Esophagus muscularis mucosa (tissue), 3 donors: ENCODE results near the gene TAF11L10.
"Not testable (repeated sequence)": the region's sequence is repeated elsewhere in the genome, so short reads cannot be mapped to it uniquely, and the experiment has no call there.

ENCODE experiments used
- POLR2A ChIP-seq: fragments of 450-650 bp; IDR thresholded peaks from one replicate; pipeline ENCODE4 v1.6.1; 2017; ENCODE audit warnings: antibody characterized with exemption, moderate library complexity, mild to moderate bottlenecking, low read depth
- TF ChIP-seq, protein P1 (sequence below), 3 experiments: fragments of 200-600 bp in 2 of 3; fragments of 450-650 bp in 1 of 3; sonication (generic) in 2 of 3; IDR thresholded peaks; one replicate each; pipeline ENCODE4 v1.5.1; 2017 to 2019; ENCODE audit warnings: antibody characterized with exemption in 3 of 3, mild to moderate bottlenecking in 2 of 3, moderate library complexity in 1 of 3

DNA sequence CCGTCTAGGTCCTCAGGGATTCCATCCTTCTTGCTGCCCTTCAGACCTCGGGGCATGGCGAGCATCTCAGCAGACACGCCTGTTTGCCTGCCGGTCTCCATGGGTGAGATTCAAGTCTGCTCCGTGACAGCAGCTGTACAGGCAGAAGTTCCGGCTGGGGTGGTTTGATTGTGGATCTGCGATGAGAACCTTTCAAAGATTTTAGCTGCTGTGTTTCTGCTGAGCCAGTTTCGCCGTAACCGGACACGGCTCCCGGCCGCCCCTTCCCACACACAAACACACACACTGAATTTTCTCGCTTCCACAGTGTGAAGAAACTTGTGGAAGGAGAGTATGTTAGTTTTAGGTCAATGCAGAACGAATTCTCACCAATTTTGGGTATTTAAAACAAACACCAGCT, 12.0 kb downstream of the TAF11L10 start, which contains the start of gene TAF11L7:
- TF ChIP-seq, protein P1, sequence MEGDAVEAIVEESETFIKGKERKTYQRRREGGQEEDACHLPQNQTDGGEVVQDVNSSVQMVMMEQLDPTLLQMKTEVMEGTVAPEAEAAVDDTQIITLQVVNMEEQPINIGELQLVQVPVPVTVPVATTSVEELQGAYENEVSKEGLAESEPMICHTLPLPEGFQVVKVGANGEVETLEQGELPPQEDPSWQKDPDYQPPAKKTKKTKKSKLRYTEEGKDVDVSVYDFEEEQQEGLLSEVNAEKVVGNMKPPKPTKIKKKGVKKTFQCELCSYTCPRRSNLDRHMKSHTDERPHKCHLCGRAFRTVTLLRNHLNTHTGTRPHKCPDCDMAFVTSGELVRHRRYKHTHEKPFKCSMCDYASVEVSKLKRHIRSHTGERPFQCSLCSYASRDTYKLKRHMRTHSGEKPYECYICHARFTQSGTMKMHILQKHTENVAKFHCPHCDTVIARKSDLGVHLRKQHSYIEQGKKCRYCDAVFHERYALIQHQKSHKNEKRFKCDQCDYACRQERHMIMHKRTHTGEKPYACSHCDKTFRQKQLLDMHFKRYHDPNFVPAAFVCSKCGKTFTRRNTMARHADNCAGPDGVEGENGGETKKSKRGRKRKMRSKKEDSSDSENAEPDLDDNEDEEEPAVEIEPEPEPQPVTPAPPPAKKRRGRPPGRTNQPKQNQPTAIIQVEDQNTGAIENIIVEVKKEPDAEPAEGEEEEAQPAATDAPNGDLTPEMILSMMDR (IDR thresholded peaks at IDR 0.05), result not testable (repeated sequence)
- TF ChIP-seq POLR2A, result not testable (repeated sequence)
